ENCODE results near the gene SND1.

DNA sequence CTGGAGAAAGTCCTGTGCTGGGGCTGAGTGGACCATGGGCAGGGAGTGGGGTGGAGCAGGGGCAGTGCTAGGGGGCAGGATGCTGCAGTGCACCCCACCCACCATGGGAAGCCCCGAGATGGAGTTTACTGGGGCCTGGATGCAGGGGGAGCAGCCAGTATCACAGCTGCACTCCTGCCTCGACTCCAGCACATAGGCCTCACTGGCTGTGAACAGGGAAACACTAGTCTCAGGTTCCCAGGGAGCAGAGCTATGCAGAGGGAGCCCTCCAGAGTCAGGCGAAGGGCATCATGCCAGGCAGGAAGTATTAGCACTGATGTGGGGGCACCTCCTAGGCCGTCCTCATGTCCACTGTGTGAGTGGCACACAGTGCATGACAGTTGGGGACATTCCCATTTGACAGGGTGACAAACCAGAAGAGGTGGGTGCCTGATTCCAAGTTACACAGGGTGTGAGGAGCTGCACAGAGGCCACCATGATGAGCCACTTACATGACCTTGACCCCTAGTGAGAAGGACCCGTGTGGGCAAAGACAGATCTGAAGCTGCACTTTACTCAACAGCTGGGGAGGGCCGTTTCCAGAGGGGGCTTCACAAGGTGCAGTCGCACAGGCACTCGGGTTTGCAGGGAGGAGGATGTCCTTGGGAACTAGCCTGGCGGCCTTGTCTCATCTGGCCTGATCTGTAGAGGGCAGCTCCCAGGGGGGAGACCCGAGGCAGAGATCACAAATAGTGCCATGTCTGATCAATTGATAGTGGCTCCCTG, 449.1 kb downstream of the SND1 start:
- no peak for TF ChIP-seq CTCF (IDR thresholded peaks at IDR 0.05)
- TF ChIP-seq POLR2A (IDR thresholded peaks at IDR 0.05): no peak
